GM23248 (cell line): ENCODE measurements around the gene GHR.

Source experiments
- EZH2 ChIP-seq: fragments of 200-600 bp; sonication (generic); IDR thresholded peaks from 2 replicates; pipeline ENCODE4 v1.6.1; 2018; ENCODE audit warnings: antibody characterized with exemption, mild to moderate bottlenecking; ENCODE audit not compliant: insufficient read depth, poor library complexity, severe bottlenecking
- EZH2phosphoT487 ChIP-seq: fragments of 200-600 bp; sonication (generic); IDR thresholded peaks from 2 replicates; pipeline ENCODE4 v1.6.1; 2018; ENCODE audit warnings: antibody characterized with exemption, moderate library complexity, mild to moderate bottlenecking, low read depth; ENCODE audit not compliant: insufficient read depth

- TF ChIP-seq EZH2 (no peak), EZH2phosphoT487 (no peak)
Observed at GRCh38 chr5:42721484-42721883, 298.2 kb downstream of the GHR start.
